Measurements from ENCODE around the gene ANAPC7.
"Not testable (repeated sequence)": the region's sequence is repeated elsewhere in the genome, so short reads cannot be mapped to it uniquely, and the experiment has no call there.

GRCh38 chr12:110417113-110417512, 13.6 kb upstream of the ANAPC7 start:
- TF ChIP-seq, protein P1, sequence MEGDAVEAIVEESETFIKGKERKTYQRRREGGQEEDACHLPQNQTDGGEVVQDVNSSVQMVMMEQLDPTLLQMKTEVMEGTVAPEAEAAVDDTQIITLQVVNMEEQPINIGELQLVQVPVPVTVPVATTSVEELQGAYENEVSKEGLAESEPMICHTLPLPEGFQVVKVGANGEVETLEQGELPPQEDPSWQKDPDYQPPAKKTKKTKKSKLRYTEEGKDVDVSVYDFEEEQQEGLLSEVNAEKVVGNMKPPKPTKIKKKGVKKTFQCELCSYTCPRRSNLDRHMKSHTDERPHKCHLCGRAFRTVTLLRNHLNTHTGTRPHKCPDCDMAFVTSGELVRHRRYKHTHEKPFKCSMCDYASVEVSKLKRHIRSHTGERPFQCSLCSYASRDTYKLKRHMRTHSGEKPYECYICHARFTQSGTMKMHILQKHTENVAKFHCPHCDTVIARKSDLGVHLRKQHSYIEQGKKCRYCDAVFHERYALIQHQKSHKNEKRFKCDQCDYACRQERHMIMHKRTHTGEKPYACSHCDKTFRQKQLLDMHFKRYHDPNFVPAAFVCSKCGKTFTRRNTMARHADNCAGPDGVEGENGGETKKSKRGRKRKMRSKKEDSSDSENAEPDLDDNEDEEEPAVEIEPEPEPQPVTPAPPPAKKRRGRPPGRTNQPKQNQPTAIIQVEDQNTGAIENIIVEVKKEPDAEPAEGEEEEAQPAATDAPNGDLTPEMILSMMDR (conservative IDR thresholded peaks at IDR 0.05; ENCODE audit: low read length), result not testable (repeated sequence)
- not testable (repeated sequence) for TF ChIP-seq EZH2phosphoT487 (IDR thresholded peaks at IDR 0.05; ENCODE audit: borderline replicate concordance, low read depth, low read length)

All from OCI-LY7 (cell line).